ENCODE measurements around the gene CARS2.
A peak's percentile ranks its signal among the peaks of the same experiment; 100 is the strongest.

CARS2 gene

DNA sequence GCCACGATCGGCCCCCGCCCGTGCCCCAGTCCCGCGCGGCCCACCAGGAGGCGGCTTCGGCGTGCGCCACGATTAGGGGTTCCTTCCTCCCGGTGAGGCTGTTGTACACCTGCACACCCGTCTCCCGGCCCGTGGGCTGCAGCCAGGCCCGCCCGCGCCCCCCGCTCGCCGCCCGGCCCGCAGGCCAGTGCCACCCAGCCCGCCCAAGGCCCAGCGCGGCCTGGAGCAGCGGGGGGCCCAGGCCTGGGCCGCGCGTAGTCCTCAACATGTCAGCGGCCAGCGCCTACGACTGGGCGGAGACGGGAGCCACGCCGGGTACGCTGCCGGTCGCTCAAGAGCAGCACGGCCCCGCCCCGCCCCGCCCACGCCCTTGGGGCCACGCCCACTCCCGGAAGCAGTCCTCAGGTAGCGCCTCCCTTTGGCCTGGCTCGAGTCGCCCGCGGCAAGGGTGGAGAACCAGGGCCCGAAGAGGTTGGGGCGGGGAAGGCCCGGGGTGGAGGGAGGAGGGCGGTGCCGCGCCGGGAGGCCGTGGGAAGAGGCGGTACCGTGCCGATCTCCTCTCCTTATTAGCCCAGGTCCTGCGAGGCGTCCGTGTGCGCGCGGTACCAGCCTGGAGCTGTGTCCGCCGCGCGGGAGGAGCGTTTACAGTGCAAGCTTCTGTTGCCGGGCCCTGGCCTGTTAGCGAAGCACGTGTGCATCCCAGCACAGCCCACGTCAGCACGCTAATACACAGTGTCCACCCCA is at the start of gene CARS2:
Gene CARS2 (minus strand): TSS at position 291 of the 744 bp plus-strand sequence. CDS start 23 bp downstream, at position 268.
- peak within 1 kb of the TSS; percentile 75 for H3K4me3 ChIP-seq (ENCODE audit: low read depth, low read length)
- DNase-seq (ENCODE audit: low read depth): peak; percentile 99
- TF ChIP-seq, protein P1, sequence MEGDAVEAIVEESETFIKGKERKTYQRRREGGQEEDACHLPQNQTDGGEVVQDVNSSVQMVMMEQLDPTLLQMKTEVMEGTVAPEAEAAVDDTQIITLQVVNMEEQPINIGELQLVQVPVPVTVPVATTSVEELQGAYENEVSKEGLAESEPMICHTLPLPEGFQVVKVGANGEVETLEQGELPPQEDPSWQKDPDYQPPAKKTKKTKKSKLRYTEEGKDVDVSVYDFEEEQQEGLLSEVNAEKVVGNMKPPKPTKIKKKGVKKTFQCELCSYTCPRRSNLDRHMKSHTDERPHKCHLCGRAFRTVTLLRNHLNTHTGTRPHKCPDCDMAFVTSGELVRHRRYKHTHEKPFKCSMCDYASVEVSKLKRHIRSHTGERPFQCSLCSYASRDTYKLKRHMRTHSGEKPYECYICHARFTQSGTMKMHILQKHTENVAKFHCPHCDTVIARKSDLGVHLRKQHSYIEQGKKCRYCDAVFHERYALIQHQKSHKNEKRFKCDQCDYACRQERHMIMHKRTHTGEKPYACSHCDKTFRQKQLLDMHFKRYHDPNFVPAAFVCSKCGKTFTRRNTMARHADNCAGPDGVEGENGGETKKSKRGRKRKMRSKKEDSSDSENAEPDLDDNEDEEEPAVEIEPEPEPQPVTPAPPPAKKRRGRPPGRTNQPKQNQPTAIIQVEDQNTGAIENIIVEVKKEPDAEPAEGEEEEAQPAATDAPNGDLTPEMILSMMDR (IDR thresholded peaks at IDR 0.05; ENCODE audit: low read depth, low read length): no peak
- TF ChIP-seq MAX (IDR thresholded peaks at IDR 0.05; ENCODE audit: low read depth, low read length): peak; percentile 95
- TF ChIP-seq MYC (IDR thresholded peaks at IDR 0.05; ENCODE audit: low read depth, low read length): peak; percentile 67
- peak; percentile 88 for TF ChIP-seq POLR2A (IDR thresholded peaks at IDR 0.05; ENCODE audit: extremely low read depth, insufficient read length)

- TF ChIP-seq MYC (IDR thresholded peaks at IDR 0.05; ENCODE audit: low read depth, low read length) (no peak), POLR2A (IDR thresholded peaks at IDR 0.05; ENCODE audit: extremely low read depth, insufficient read length) (no peak), MAX (IDR thresholded peaks at IDR 0.05; ENCODE audit: low read depth, low read length) (no peak)
- TF ChIP-seq, protein P1 (IDR thresholded peaks at IDR 0.05; ENCODE audit: low read depth, low read length): no peak
- DNase-seq (ENCODE audit: low read depth): no peak
- H3K4me3 ChIP-seq (ENCODE audit: low read depth, low read length): no peak overlapping the region
Measured at GRCh38 chr13:110748271-110748670, 42.4 kb upstream of the CARS2 start.

- DNase-seq (ENCODE audit: low read depth): no peak
- TF ChIP-seq POLR2A (IDR thresholded peaks at IDR 0.05; ENCODE audit: extremely low read depth, insufficient read length) (no peak), MAX (IDR thresholded peaks at IDR 0.05; ENCODE audit: low read depth, low read length) (no peak), MYC (IDR thresholded peaks at IDR 0.05; ENCODE audit: low read depth, low read length) (no peak)
- TF ChIP-seq, protein P1 (IDR thresholded peaks at IDR 0.05; ENCODE audit: low read depth, low read length): no peak
- no peak overlapping the region for H3K4me3 ChIP-seq (ENCODE audit: low read depth, low read length)
Measured at GRCh38 chr13:110746438-110746837, 40.5 kb upstream of the CARS2 start.

DNA sequence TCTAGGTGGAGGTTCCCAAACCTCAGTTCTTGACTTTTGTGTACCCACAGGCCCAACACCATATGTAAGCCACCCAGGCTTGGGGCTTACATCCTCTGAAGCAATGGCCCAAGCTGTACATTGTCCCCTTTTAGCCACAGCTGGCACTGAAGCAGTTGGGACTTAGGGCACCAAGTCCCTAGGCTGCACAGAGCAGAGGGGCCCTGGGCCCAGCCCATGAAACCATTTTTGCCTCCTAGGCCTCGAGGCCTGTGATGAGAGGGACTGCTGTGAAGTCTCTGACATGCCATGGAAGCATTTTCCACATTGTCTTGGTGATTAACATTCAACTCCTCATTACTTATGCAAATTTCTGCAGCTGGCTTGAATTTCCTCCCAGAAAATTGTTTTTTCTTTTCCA is 37.8 kb upstream of the CARS2 start:
- TF ChIP-seq MYC (IDR thresholded peaks at IDR 0.05; ENCODE audit: low read depth, low read length): no peak
- TF ChIP-seq POLR2A (IDR thresholded peaks at IDR 0.05; ENCODE audit: extremely low read depth, insufficient read length): no peak
- TF ChIP-seq MAX (IDR thresholded peaks at IDR 0.05; ENCODE audit: low read depth, low read length): no peak
- TF ChIP-seq, protein P1 (IDR thresholded peaks at IDR 0.05; ENCODE audit: low read depth, low read length): no peak
- no peak overlapping the region for H3K4me3 ChIP-seq (ENCODE audit: low read depth, low read length)
- no peak for DNase-seq (ENCODE audit: low read depth)

DNA sequence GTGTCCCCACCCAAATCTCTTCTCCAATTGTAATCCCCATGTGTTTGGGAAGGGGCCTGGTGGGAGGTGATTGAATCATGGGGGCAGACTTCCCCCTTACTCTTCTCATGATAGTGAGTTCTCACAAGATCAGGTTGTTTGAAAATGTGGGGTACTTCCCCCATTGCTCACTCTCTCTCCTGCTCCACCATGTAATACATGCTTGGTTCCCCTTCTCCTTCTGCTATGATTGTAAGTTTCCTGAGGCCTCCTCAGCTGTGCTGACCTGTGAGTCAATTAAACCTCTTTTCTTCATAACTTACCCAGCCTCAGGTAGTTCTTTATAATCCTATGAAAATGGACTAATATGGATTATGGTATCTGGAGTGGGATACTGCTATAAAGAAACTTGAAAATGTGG is 31.6 kb upstream of the CARS2 start:
- no peak overlapping the region for H3K4me3 ChIP-seq (ENCODE audit: low read depth, low read length)
- DNase-seq (ENCODE audit: low read depth): no peak
- TF ChIP-seq, protein P1 (IDR thresholded peaks at IDR 0.05; ENCODE audit: low read depth, low read length): no peak
- TF ChIP-seq MYC (IDR thresholded peaks at IDR 0.05; ENCODE audit: low read depth, low read length): no peak
- TF ChIP-seq MAX (IDR thresholded peaks at IDR 0.05; ENCODE audit: low read depth, low read length): no peak
- no peak for TF ChIP-seq POLR2A (IDR thresholded peaks at IDR 0.05; ENCODE audit: extremely low read depth, insufficient read length)
